ENCODE results near the gene VSIG2.

VSIG2 gene

DNA sequence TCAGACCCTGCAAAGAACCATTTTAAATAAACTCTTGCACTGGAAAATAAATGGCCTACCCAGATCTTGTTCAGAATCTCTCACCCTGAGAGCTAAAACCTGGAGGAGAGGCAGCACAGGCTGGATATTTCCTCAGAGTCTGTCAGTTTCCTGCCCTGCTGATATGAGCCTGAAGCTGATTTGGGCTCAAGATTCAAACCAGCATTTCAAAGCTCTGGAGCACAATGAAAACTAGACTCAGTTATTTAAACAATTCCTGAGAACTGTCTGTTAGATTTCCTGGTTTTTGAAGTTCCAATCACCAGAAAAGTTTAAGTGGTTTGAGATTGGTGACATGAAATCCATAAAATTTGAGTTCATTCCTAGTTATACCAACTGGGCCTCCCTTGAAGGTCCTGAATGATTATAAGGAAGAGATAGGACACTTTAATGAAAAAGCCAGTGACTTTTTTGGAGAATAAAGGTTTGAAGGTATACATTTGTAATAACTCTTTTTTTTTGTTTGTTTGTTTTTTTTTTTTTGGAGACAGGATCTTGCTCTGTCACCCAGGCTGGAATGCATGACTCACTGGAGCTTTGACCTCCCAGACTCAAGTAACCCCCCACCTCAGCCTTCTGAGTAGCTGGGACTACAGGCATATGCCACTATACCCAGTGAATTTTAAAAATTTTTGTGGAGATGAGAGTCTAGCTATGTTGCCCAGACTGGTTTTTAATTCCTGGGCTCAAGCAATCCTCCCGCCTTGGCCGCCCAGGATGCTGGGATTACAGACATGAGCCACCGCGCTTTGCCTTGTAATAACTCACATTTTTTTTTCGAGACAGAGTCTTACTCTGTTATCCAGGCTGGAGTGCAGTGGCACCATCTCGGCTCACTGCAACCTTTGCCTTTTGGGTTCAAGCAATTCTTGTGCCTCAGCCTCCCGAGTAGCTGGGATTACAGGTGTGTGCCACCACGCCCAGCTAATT lies 18.0 kb upstream of the VSIG2 start:
- H3K4me3 ChIP-seq (ENCODE audit: insufficient read depth, low read length, poor library complexity, severe bottlenecking), result no peak overlapping the region
- H3K27ac ChIP-seq (ENCODE audit: low read depth, low read length), result no peak overlapping the region
- H3K9me2 ChIP-seq (replicated peaks; ENCODE audit: insufficient read depth, low read length), result no peaks in the 10 kb centered on the region
- TF ChIP-seq, protein P1, sequence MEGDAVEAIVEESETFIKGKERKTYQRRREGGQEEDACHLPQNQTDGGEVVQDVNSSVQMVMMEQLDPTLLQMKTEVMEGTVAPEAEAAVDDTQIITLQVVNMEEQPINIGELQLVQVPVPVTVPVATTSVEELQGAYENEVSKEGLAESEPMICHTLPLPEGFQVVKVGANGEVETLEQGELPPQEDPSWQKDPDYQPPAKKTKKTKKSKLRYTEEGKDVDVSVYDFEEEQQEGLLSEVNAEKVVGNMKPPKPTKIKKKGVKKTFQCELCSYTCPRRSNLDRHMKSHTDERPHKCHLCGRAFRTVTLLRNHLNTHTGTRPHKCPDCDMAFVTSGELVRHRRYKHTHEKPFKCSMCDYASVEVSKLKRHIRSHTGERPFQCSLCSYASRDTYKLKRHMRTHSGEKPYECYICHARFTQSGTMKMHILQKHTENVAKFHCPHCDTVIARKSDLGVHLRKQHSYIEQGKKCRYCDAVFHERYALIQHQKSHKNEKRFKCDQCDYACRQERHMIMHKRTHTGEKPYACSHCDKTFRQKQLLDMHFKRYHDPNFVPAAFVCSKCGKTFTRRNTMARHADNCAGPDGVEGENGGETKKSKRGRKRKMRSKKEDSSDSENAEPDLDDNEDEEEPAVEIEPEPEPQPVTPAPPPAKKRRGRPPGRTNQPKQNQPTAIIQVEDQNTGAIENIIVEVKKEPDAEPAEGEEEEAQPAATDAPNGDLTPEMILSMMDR (IDR thresholded peaks at IDR 0.05; ENCODE audit: insufficient read depth, low read length, poor library complexity, severe bottlenecking), result no peak
- TF ChIP-seq EZH2phosphoT487 (conservative IDR thresholded peaks at IDR 0.05; ENCODE audit: low read length), result no peak
- no peak overlapping the region for H3K9ac ChIP-seq (ENCODE audit: low read length)
- H2AFZ ChIP-seq (ENCODE audit: low read depth, low read length, severe bottlenecking), result no peak overlapping the region
- no peaks in the 10 kb centered on the region for H3K79me2 ChIP-seq (ENCODE audit: insufficient read depth, low read length)
- H4K20me1 ChIP-seq (ENCODE audit: low read depth, low read length), result no peaks in the 10 kb centered on the region
- H3K36me3 ChIP-seq (ENCODE audit: low read length), result no peaks in the 10 kb centered on the region
- H3K27me3 ChIP-seq (ENCODE audit: low read length), result no peaks in the 10 kb centered on the region
- no peak overlapping the region for H3K4me2 ChIP-seq (ENCODE audit: low read depth, low read length, poor library complexity, severe bottlenecking)
- no peaks in the 10 kb centered on the region for H3F3A ChIP-seq (ENCODE audit: insufficient read depth)
- H3K9me3 ChIP-seq (ENCODE audit: insufficient read depth, low read length), result no peaks in the 10 kb centered on the region

DNA sequence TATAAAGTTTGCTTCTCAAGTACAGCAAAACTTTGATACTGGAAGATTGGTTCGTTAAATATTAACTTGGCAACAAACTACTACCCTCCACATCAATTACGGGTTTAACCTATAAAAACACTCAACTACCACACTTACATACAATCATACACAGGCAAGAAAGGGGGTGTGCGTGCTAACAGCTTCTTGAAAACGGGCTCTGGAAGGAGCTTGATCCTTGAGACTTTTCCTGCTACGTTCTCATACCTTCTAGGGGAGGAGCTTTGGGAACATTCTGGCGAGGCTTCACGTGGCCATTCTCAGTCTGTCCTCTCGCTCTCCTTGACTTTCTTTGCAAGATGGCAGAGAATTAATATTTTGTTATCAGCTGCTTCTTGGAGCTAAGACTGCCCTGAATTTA lies 16.9 kb upstream of the VSIG2 start:
- Histone ChIP-seq H3K79me2 (ENCODE audit: insufficient read depth, low read length) (no peaks in the 10 kb centered on the region), H3F3A (ENCODE audit: insufficient read depth) (no peaks in the 10 kb centered on the region), H3K36me3 (ENCODE audit: low read length) (no peaks in the 10 kb centered on the region), H3K9me2 (replicated peaks; ENCODE audit: insufficient read depth, low read length) (no peaks in the 10 kb centered on the region), H3K9ac (ENCODE audit: low read length) (no peak overlapping the region), H4K20me1 (ENCODE audit: low read depth, low read length) (no peaks in the 10 kb centered on the region), H3K4me2 (ENCODE audit: low read depth, low read length, poor library complexity, severe bottlenecking) (no peak overlapping the region), H2AFZ (ENCODE audit: low read depth, low read length, severe bottlenecking) (no peak overlapping the region), H3K27ac (ENCODE audit: low read depth, low read length) (no peak overlapping the region), H3K9me3 (ENCODE audit: insufficient read depth, low read length) (no peaks in the 10 kb centered on the region), H3K4me3 (ENCODE audit: insufficient read depth, low read length, poor library complexity, severe bottlenecking) (no peak overlapping the region), H3K27me3 (ENCODE audit: low read length) (no peaks in the 10 kb centered on the region)
- no peak for TF ChIP-seq EZH2phosphoT487 (conservative IDR thresholded peaks at IDR 0.05; ENCODE audit: low read length)
- TF ChIP-seq, protein P1 (IDR thresholded peaks at IDR 0.05; ENCODE audit: insufficient read depth, low read length, poor library complexity, severe bottlenecking), result no peak

DNA sequence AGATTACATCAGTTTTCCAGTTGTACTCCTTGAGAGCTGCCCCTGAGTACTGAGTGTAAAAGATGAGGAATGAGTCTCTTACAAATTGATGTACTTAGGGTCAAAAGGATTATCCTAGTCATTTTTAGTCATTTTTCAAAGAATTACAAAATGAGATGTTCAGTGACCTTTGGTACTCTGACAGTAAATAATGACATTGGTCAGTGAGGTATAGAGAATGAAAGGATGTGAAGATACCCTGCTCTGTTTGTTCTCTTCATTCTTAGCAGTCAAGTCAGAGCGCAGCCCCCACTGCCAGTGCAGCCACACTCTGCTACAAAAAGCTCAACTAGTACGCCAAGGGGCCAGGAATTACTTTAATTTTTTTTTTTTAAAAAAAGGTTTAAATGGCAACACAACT lies 14.1 kb upstream of the VSIG2 start:
- H3K36me3 ChIP-seq (ENCODE audit: low read length), result no peaks in the 10 kb centered on the region
- no peaks in the 10 kb centered on the region for H3F3A ChIP-seq (ENCODE audit: insufficient read depth)
- H3K9me3 ChIP-seq (ENCODE audit: insufficient read depth, low read length), result no peaks in the 10 kb centered on the region
- no peak overlapping the region for H3K4me2 ChIP-seq (ENCODE audit: low read depth, low read length, poor library complexity, severe bottlenecking)
- no peak overlapping the region for H2AFZ ChIP-seq (ENCODE audit: low read depth, low read length, severe bottlenecking)
- no peaks in the 10 kb centered on the region for H3K9me2 ChIP-seq (replicated peaks; ENCODE audit: insufficient read depth, low read length)
- no peaks in the 10 kb centered on the region for H4K20me1 ChIP-seq (ENCODE audit: low read depth, low read length)
- H3K27me3 ChIP-seq (ENCODE audit: low read length), result no peaks in the 10 kb centered on the region
- no peak overlapping the region for H3K27ac ChIP-seq (ENCODE audit: low read depth, low read length)
- no peaks in the 10 kb centered on the region for H3K79me2 ChIP-seq (ENCODE audit: insufficient read depth, low read length)
- no peak overlapping the region for H3K4me3 ChIP-seq (ENCODE audit: insufficient read depth, low read length, poor library complexity, severe bottlenecking)
- no peak overlapping the region for H3K9ac ChIP-seq (ENCODE audit: low read length)
- TF ChIP-seq, protein P1 (IDR thresholded peaks at IDR 0.05; ENCODE audit: insufficient read depth, low read length, poor library complexity, severe bottlenecking), result no peak
- TF ChIP-seq EZH2phosphoT487 (conservative IDR thresholded peaks at IDR 0.05; ENCODE audit: low read length), result no peak
